Stomach (tissue), 4 donors: ENCODE data around the gene BLOC1S3.

Experiments
- CTCF ChIP-seq, 7 experiments: fragments of 450-650 bp in 4 of 7; fragments of 200-600 bp in 3 of 7; sonication (generic) in 3 of 7; IDR thresholded peaks; one replicate each; pipeline ENCODE4 v1.5.1; 2016 to 2019; ENCODE audit warnings: antibody characterized with exemption in 7 of 7, control low read depth in 2 of 7, mild to moderate bottlenecking in 1 of 7
- EP300 ChIP-seq: sonication (generic); formaldehyde crosslinking; IDR thresholded peaks from one replicate; pipeline ENCODE4 v1.6.1; 2017; ENCODE audit warnings: antibody characterized with exemption
- POLR2A ChIP-seq, 4 donors: fragments of 450-650 bp; IDR thresholded peaks; one replicate each; pipeline ENCODE4 v1.6.1; 2016; ENCODE audit warnings: antibody characterized with exemption in 4 of 4, control low read depth in 2 of 4, mild to moderate bottlenecking in 1 of 4, moderate library complexity in 1 of 4

DNA sequence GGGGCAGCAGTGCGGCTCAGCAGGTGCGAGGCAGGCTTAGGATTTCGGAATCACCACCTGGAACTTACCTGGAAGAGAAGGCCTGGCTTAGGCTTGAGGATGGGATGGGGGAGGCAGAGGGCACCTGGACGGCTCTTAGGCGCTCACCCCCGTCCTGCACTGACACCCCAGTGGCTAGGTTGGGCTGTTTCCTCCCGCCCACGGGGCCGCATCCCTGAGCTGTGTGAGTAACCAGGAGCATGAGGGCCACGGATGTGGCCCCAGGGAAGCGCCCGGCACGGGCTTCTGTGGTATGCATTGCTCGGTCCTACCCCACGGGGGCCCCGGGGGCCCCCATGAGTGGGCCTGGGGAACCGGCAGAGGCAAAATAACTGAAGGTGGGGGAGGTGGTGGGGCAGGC, 15.4 kb upstream of the BLOC1S3 start:
- no peak for TF ChIP-seq POLR2A (IDR thresholded peaks at IDR 0.05)
- no peak for TF ChIP-seq CTCF (IDR thresholded peaks at IDR 0.05)
- TF ChIP-seq EP300: no peak
